GM19193 (cell line): Measurements from ENCODE around the gene CXCL16.

Source experiments
- POLR2A ChIP-seq: IDR thresholded peaks from 4 replicates; pipeline ENCODE4 v1.6.1; 2011; ENCODE audit not compliant: insufficient read depth, insufficient read length; ENCODE audit errors: extremely low read depth

The CXCL16 gene

GRCh38 chr17:4739122-4740024 is at the start of gene CXCL16, which contains the start of gene ZMYND15:
Gene CXCL16 (minus strand): TSS chr17:4739928. CDS start chr17:4739339, 589 bp downstream.
Gene ZMYND15 (plus strand): TSS chr17:4739833. CDS start chr17:4740549, 716 bp downstream.
- no peak for TF ChIP-seq POLR2A

- TF ChIP-seq POLR2A: no peak
These were observed 49.3 kb upstream of the CXCL16 start, which contains the start of gene GLTPD2 for GRCh38 chr17:4788807-4789700. Gene GLTPD2 (plus strand): TSS chr17:4788964. CDS start chr17:4789012, 48 bp downstream.

GRCh38 chr17:4788159-4788806 is 48.6 kb upstream of the CXCL16 start:
- no peak for TF ChIP-seq POLR2A

- no peak for TF ChIP-seq POLR2A
These were observed 46.8 kb upstream of the CXCL16 start for GRCh38 chr17:4786516-4786915.

- TF ChIP-seq POLR2A: no peak
These were observed 46.4 kb upstream of the CXCL16 start, which contains the start of gene VMO1 for GRCh38 chr17:4786106-4786511. Gene VMO1 (minus strand): TSS chr17:4786364. CDS start chr17:4786352, 12 bp downstream.

GRCh38 chr17:4785311-4786105 is 45.8 kb upstream of the CXCL16 start:
- no peak for TF ChIP-seq POLR2A

- no peak for TF ChIP-seq POLR2A
These were observed 42.9 kb upstream of the CXCL16 start for GRCh38 chr17:4782652-4783051.

GRCh38 chr17:4780325-4780955 is 40.7 kb upstream of the CXCL16 start:
- TF ChIP-seq POLR2A: no peak

- no peak for TF ChIP-seq POLR2A
These were observed 38.4 kb upstream of the CXCL16 start for GRCh38 chr17:4777969-4778760.

- TF ChIP-seq POLR2A: no peak
These were observed 32.5 kb upstream of the CXCL16 start for GRCh38 chr17:4772235-4772613.

- no peak for TF ChIP-seq POLR2A
These were observed 31.9 kb upstream of the CXCL16 start, which contains the start of gene TM4SF5 for GRCh38 chr17:4771519-4772234. Gene TM4SF5 (plus strand): TSS chr17:4771886. CDS start chr17:4771923, 37 bp downstream.

- no peak for TF ChIP-seq POLR2A
These were observed 29.9 kb upstream of the CXCL16 start for GRCh38 chr17:4769628-4770027.
